Pons (tissue), 1 donor: ENCODE measurements around the gene VPS26B.
"Not testable (repeated sequence)": the region's sequence is repeated elsewhere in the genome, so short reads cannot be mapped to it uniquely, and the experiment has no call there.

ENCODE experiments used
- DNase-seq: peaks from one replicate; pipeline ENCODE4 v3.0.0-alpha.2; 2016; ENCODE audit warnings: low spot score

Gene VPS26B

DNA sequence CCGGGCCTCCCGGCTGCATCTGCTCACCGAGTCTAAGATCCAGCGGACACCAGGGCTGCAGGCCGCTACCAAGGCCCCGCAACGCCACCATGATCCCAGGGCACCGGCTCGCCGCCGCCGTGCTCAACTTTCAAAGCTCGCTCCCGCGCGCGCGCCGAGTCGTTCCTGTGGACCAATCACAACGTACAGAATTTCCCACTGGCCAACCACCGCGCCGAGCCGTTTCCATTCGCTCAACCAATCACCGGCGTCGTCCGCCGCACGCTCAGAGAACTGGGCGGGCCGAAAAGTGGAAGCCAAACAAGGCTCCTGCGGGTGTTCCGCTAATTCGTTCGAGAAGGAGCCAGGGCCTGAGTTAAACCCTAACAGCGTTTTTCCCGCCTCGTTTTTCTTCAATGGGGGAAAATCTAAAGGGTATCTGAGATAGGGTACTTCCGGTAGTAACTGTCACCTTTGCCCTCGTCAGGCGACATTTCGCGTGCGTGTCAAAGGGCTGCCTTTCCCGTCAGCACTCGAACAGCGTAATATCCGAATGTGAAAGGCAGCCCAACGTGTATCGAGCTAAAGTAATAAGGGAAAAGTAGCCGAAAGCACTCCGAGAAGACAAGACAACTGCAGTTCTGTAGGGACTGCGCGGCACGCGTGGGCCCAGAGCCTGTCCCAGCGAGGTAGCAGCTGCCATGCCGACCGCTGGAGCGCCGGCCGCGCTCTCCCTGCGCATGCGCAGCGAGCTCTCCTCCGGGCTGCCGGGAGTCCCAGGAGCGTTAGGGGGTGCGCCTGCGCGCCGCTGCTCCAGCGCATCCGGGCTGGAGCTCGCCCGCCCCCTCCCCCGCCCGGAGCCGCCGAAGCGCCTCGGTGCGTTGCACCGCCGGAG lies at the start of gene VPS26B, which contains the start of gene NCAPD3:
Gene VPS26B, plus strand, starts transcription at position 836 of the 874 bp plus-strand sequence. CDS start 452 bp downstream, outside the sequence.
Gene NCAPD3, minus strand, starts transcription at position 132 of the 874 bp plus-strand sequence. Its CDS starts 41 bp downstream, at position 91.
- DNase-seq = peak; percentile 96

DNA sequence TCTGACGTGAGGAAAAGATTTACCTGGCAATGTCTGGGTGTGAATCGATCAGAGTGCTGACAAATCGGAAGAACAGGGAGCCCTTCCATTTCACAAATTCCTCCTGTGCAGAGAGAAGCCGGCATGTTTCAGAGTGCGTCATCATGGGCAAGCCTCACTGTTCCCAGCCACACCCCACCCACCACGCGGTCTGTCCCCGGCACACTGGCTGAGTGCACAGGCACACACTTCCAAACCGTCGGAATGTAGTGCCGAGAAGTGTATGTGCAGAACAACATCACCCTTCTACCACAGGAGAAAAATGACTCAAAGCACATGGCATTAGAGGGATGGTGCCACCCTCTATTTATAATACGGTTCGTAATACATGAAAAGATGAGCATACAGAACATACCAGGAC lies 48.2 kb upstream of the VPS26B start:
- DNase-seq = no peak

DNA sequence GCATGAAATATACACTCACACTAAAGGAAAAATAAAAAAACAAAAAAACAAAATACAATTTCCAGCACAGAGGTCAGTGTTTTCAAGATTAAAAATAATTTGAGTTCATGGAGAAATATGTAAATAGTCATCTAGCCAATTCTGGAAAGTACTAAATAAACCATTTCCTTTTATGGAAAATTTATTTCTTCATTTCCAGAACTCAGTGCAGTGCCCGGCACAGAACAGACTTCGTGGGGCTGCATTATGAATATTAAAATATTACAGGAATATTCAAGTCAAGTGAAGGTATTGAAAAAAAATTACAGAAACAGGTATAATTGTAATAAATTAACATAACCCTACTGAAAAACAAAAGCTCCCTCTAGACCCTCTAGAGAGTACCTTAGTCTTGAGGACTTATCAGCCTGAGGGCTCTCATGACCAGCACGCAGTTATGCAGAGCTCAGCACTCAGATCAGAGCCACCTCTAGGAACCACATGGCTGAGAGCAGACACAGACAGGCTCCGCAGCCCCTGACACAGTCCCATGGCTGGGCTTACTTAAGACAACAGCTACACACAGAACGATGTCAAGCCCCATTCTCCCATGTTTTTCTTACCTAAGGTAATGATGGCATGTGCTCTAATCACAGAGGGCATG lies 46.3 kb upstream of the VPS26B start:
- no peak for DNase-seq

DNA sequence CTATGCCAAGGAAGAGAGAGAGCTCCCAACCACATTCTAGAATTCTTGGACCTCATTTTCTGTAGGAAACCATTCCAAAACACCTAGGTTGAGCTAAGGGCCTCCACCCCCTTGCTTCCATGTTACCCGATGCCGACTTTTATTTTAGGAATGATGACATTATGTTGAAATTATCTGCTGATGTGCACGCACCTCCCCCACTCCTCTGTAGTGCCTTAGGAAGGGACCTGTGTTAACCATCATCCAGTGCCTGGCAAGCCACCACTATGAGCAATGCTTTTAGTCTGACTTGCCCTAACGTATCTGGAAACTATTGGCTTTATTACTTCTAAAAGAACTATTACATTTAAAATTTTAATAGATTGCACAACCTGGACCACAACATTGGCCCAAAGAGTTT lies 42.8 kb upstream of the VPS26B start:
- no peak for DNase-seq

DNA sequence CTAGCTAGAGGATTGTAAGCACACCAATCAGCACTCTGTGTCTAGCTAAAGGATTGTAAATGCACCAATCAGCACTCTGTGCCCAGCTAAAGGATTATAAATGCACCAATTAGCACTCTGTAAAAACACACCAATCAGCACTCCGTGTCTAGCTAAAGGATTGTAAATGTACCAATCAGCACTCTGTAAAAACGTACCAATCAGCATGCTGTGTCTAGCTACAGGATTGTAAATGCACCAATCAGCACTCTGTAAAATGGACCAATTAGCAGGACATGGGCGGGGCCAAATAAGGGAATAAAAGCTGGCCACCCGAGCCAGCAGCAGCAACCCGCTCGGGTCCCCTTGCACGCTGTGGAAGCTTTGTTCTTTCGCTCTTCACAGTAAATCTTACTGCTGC lies 36.4 kb upstream of the VPS26B start:
- DNase-seq = not testable (repeated sequence)

DNA sequence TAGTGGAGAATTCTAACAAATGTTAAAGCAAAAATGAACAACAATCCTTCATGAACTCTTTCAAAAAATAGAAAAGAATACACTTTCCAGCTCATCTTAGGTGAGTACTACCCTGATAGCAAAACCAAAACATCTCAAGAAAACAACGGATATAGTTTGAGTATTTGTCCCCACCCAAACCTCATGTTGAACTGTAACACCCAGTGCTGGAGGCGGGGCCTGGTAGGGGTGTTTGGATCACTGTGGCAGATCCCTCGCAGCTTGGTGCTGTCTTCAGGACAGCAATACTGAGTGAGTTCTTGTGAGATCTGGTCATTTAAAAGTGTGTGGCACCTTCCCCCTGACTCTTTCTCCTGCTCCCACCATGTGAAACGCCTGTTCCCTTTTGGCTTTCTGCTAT lies 27.7 kb upstream of the VPS26B start:
- DNase-seq = no peak

DNA sequence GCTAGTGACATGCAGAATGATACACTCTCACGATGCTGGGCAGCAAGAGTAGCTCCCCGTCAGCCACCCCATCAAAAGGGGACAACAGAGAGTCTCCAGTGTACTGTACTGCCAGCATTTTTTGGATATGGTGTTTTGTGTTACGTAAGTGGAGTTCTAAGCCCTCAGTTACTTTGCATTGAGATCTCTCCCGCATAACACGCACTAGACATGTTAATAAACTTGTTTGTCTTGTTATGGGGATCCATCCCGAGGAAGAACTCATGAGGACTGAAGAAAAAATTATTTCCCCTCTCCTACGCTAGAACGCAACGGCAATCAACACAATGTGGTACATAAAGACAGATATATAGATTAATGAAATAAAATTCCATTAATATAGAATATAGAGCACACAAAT lies 24.9 kb upstream of the VPS26B start:
- no peak for DNase-seq

DNA sequence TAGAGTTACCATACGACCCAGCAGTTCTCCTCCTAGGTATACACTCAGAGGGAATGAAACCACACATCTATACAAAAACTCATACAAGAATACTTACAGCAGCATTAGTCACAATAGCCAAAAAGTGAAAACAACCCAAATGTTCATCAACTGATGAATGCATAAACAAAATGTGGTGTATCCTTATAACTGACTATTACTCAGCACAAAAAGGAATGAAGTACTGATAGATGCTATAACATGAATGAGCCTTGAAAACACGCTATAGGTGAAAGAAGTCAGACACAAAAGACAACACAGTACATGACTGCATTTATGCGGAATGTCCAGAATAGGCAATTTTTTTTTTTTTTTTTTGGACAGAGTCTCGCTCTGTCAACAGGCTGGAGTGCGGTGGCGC lies 23.8 kb upstream of the VPS26B start:
- no peak for DNase-seq

DNA sequence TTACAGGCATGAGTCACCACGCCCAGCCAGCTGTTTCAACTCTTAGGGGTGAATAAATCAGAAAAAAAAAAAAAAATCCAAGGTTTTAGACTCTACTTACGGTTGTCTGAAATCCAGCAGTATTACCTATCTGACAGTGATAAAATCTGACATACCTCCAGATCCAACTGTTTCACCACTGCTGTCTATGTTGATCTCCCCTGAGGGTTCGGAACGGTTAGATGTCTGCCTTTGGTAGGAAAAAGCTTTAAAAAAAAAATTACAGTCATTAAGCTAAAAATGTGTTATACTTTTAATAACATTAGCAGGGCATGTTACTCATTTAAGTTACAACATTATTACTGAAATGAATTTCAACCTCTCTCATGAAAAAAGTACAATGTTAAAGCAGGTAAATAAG lies 21.8 kb upstream of the VPS26B start:
- no peak for DNase-seq

DNA sequence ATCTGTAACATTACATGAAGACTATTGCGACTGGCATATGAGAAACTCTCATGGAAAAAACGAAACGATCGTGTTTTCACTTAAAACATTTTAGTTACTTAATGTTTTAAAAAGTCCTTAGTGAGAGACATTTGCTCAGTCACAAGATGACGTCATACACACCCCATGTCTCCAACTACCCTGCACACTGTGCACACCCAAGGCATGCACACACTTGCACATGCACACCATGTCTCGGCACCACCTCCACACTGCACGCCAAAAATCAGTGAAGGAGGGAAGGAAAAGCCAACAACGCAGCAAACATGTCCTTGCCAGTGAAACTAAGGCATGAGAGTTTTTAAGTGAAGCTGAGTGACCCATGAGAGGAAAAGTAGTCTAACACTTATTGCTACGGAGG lies 18.7 kb upstream of the VPS26B start:
- DNase-seq = no peak

DNA sequence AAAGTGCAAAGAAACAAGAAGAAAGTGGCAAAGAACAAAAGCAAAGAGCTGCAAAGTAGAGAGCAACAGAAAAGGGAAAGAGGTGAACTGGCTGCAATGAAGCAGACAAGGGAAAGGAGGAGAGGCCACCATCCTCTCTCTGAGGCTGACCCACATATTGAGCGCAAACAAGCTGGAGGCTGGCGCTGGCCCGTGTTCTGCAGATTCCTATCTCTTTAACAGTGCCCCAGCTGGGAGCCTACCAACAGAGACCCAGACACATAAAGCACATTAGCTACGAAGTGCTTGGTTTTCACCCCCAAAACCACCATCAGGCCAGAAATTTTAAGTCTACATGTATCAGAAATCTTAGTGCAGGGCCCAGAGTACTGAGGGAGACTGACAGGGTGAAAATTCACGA lies 18.3 kb upstream of the VPS26B start:
- no peak for DNase-seq

DNA sequence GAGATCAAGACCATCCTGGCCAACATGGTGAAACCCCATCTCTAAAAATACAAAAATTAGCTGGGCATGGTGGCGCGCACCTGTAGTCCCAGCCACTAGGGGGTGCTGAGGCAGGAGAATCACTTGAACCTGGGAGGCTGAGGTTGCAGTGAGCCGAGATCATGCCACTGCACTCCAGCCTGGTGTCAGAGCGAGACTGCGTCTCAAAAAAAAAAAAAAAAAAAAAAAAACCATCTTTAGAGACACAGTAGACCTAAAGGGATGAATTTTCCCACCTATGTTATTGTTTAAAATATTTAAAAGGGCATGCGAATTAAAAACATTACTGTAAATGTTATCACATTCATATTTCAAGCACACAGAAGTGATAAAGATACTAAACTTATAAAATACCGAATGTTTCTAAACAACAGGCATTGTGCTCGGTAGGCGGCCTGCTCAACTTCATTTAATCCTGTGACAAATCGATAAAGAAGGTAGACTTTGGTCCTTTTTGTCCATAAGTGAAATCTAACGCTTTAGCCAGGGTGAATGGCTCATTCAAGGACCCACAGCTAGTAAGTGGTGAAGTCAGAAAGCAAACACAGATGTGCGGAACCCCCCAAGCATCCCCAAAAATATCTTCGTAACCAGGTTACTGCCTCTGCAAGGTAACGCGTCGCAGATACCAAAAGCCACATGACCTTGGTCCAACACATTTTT lies 16.8 kb upstream of the VPS26B start:
- DNase-seq = no peak

DNA sequence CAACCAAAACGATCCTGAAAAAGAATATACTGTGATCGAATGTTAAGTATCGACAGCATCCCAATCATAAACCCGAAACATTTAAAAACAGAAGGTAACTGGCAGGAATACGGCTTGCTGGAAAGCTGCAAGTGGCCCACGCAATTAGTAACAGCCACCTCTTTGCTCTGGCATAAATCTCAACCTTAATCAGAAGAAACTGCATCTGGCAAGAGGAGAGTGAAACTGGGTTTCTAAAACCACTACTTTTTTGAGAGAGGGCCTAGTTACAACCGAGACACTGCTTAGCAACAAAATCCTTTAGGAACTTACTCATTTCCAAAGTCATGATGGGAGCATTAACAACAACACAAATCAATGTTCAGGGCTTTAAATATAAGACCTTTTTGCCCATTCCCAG lies 8.6 kb upstream of the VPS26B start:
- no peak for DNase-seq

DNA sequence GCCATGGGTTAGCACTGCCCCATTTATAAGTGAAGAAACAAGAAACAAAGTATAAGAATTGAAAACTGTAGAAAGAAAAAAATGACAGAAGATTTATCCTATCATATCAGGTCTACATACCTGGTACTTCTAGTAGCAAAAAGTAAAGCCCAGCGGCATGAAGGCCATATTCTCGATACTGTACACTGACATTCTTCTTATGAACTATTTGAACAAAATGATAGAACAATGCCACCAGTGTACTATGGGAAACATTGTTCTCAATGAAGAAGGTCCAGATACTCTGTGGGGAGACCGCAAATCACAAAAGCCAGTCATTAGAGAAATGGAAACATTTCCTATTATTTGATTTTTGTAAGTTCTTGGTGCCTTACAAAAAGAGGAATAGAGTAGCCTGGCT lies 7.7 kb upstream of the VPS26B start:
- peak; percentile 72 for DNase-seq

DNA sequence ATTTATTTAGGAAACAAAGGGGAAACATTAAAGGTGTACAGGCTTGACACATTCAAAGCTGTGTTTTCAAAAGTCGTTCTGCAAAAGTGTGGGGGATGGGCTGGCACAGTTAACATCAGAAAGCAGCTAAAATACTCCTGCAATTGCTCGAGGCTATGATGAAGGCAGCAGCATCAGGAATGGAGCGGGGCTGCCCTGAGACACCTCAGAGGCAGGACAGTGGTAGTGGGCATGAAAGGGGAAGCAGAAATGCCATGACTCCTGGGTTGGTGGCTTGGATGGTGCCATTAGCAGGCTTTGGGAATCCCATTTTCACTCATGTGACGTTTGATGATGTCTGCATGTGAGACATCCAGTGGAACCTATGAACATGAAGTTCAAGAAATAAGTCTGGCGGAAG lies 1.4 kb upstream of the VPS26B start:
- DNase-seq = peak; percentile 21

DNA sequence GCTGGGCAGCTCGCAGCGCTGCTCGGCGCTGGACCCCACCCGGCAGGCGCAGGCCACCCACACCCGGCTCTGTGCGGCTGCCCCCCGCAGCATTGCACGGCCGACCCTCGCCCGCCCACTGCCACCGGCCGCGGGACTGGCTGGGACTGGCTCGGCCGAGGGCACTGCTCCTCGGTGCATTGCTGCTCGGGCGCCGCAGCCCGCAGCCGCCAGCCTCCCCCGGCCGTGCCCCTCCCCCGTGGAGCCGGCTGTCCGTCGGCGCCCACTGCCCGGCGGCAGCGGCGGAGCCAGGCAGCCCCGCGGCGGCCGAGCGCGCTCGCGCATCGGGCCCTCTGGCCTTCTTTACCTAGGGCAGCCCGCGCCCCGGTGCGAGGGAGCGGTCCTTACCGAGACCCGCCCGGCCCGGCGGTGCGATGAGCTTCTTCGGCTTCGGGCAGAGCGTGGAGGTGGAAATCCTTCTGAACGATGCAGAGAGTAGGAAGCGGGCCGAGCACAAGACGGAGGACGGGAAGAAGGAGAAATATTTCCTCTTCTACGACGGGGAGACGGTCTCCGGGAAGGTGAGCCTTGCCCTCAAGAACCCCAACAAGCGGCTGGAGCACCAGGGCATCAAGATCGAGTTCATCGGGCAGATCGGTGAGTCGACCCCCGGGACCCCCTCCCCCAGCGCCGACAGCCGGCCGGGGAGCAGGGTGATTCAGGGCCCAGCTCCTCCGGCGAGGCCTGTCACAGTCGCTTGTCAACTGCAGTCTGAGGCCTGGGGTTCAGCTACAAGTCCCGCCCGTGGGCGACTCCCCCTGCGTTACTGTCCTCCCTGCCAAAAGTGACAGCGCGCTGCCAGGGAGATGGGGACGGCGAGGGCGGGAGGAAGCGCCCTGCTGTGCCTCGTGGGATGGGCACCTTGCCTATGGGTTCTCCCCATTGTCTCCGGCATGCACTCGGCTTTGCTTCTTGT lies 516 bp downstream of the VPS26B start:
- DNase-seq = peak; percentile 64

DNA sequence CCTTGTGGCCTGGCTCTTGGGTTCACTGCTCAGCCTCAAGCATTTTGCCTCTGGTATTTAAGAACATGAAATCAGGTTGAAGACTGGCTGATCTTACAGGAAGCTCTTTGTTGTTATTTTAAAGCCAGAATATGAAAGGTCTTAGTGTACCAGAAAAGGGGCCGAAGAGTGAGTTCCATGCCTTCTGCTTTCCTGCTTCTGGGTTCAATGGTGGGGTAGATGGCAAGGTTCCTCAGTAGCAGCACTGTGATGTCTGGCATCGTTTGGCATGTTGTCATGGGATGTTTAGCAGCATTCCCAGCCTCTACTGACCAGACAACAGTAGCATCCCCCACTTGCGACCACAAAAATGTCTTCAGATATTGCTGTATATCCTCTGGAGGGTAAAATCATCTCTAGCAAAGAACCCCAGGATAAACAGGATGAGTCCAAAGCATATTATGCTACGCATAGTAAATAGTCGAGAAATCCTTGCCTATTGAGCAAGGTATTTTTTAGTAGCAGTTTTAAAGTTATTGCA lies 2.4 kb downstream of the VPS26B start:
- DNase-seq = no peak

DNA sequence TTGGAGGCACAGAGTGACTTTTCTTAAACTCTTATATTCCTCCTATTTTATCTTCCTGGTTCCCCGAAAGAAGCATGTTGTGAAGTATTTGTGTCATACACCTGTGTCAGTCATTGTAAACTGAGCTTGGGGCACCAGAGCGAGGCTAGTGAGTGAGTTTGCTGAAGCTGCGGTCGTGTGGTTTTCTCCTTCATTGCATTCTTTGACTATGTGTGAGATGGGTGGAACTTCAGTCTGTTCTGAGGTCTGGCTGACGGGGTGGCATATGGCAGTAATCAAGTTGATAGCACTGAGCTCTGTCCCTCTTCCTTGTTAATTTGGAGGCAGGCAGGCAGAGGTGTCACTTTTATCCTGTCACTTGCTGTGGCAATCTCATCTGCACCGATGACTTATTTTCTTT lies 4.2 kb downstream of the VPS26B start:
- DNase-seq = no peak

DNA sequence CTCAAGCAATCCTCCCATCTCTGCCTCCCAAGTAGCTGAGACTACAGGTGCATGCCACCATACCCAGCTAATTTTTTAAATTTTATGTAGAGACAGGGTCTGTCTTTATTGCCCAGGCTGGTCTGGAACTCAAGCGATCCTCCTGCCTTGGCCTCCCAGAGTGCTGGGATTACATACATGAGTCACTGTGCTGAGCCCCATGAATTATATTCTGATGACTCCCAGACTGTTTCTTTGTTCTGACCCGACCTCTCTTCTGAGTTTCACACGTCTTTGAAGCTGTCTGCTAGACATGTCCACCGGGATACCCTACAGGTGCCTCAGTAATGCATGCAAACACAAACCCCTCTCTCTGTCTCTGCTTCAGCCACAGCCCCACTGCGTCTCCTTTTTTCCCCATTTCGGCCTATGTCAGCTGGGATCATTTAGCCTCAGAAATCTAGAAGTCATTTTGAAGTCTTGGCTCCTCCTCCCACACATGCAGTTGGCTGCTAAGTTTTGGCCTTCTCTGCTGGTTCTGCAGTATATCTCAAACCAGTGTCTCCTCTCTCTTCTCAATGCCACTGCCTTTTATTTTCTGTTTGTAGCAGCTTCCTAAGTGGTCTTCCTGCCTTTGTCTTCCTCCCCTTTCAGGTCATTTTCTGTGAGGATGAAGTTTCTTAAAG lies 4.8 kb downstream of the VPS26B start:
- DNase-seq = no peak

DNA sequence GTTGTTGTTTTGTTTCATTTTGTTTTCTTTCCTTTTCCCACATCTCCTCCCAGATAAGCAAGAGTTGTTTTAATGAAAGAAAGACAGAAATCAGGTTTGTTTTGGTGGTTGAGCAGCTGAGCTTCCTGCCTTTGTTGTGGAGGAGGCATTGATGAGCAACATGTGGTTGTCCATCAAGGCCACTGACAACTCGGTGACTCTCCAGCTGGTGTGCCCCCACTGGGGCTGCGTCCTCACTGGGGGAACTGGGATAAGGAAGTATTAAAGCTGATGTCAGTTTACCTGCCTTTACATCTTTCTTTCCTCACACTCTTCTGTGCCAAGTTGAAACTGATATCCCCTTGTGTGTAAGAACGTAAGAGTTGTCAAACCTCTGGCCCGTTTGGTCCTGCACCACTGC lies 5.9 kb downstream of the VPS26B start:
- DNase-seq = no peak
